Eye (tissue), 1 donor: ENCODE data around the gene SPANXN1.
"Not testable (repeated sequence)": the region's sequence is repeated elsewhere in the genome, so short reads cannot be mapped to it uniquely, and the experiment has no call there.

Experiments
- DNase-seq: peaks from one replicate; pipeline ENCODE4 v3.0.0-alpha.2; 2015

SPANXN1 gene, protein sequence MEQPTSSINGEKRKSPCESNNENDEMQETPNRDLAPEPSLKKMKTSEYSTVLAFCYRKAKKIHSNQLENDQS

DNA sequence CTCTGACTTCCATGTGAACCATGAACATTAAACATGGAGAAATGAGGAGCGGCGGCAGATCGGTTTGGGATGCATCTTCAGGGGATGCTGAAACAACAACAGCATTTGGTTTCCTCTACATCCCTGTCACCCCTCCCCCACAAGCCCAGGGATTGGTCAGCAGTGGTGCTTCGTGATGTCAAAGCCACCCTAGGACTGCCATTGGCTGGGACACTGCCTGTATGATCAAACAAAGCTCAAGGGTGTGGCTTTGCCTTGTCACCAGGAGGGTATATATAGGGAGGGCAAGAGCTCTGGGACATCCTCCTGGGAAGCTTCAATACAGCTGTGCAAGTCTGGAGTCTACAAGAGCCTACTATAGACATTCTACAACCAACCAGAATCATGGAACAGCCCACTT, at the start of gene SPANXN1:
Gene SPANXN1 (plus strand): TSS at position 301 of the 400 bp plus-strand sequence. CDS start 84 bp downstream, at position 385.
- DNase-seq, result not testable (repeated sequence)

DNA sequence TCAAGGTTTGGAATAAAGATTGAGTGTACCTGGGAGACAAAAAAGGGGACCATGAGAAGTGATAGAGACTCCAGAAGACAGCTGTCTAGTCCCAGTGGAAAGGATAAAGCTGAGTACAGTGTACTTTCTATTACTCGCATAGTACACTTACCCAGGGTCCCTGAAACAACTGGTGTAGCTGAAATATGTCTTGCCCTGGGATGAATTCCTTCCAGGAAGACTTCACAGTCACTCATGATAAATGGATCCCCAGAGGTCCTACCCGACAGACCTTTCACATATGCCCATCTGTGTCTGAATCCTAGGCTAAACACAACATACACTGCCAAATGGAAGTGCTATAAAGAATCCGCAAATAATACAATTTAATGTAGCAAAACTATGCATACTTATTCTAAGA, 48.2 kb upstream of the SPANXN1 start:
- no peak for DNase-seq

DNA sequence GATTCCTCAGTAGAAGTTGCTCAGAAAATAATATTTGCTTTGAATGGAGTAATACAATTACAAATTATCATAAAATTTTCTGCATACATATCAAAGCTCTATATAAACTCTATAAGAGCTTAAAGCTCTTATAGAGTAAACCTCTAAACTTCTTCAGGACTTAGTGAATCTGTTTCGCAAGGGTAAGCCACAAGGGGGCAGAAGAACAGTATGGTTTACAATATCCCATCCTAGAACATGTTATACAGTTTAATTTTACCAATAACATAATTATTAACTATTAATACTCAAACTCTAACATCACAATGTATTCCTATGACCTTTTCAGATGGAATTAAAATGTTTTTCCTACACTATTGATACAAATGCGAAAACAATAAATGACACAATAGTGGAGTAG, 33.8 kb upstream of the SPANXN1 start:
- DNase-seq, result peak; percentile 38

DNA sequence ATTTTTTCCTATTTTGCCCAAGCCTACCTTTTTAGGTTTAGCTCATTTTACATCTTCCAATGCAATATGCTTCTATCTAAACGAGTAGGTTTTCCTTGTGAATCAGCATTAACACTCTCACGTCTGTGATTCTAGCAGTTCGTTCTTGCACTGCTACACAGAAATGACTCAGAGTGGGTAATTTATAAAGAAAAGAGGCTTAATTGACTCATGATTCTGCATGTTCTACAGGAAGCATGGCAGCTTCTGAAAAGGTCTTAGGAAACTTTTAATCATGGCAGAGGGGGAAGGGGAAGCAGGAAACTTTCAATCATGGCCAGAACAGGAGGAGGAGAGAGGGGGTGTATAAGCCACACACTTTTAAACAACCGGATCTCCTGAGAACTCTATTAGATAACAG, 44.9 kb downstream of the SPANXN1 start:
- no peak for DNase-seq
